RWPE2 (cell line): ENCODE measurements around the gene EEPD1.

Experiments
- ATAC-seq: fragments of 200-7000 bp; cut with Tn5 transposase; 3 replicates; pipeline ENCODE4 v1.9.1; 2021; ENCODE audit warnings: low read depth
- DNase-seq: peaks from one replicate; pipeline ENCODE4 v3.0.0-alpha.2; 2020; ENCODE audit warnings: low spot score
- H3K27ac ChIP-seq: fragments of 450-650 bp; 2 replicates; pipeline ENCODE4 v1.5.1; 2017; ENCODE audit warnings: mild to moderate bottlenecking; ENCODE audit not compliant: poor library complexity, severe bottlenecking
- H3K27me3 ChIP-seq: fragments of 250-450 bp; sonication (Bioruptor Pico); 2 replicates; pipeline ENCODE4 v1.5.1; 2021; ENCODE audit warnings: mild to moderate bottlenecking, moderate library complexity; ENCODE audit not compliant: insufficient read depth, poor library complexity, severe bottlenecking
- H3K36me3 ChIP-seq: fragments of 250-450 bp; sonication (Bioruptor Pico); 2 replicates; pipeline ENCODE4 v1.5.1; 2020; ENCODE audit warnings: low read depth, mild to moderate bottlenecking, moderate library complexity
- H3K4me1 ChIP-seq: fragments of 250-450 bp; sonication (Bioruptor Pico); 2 replicates; pipeline ENCODE4 v1.5.1; 2021; ENCODE audit warnings: mild to moderate bottlenecking, moderate library complexity; ENCODE audit not compliant: insufficient read depth, poor library complexity, severe bottlenecking
- H3K4me3 ChIP-seq: fragments of 250-450 bp; sonication (Bioruptor Pico); 2 replicates; pipeline ENCODE4 v1.5.1; 2021; ENCODE audit warnings: mild to moderate bottlenecking, moderate library complexity; ENCODE audit not compliant: severe bottlenecking
- H3K9me3 ChIP-seq: fragments of 250-450 bp; sonication (Bioruptor Pico); 2 replicates; pipeline ENCODE4 v1.5.1; 2021; ENCODE audit warnings: mild to moderate bottlenecking, moderate library complexity; ENCODE audit not compliant: severe bottlenecking
- CTCF ChIP-seq: fragments of 450-650 bp; IDR thresholded peaks from one replicate; pipeline ENCODE4 v1.5.1; 2017; ENCODE audit warnings: mild to moderate bottlenecking, moderate library complexity; ENCODE audit not compliant: poor library complexity, severe bottlenecking

The EEPD1 gene

GRCh38 chr7:36214608-36215456, 61.8 kb downstream of the EEPD1 start:
- Histone ChIP-seq H3K4me1 (no peaks in the 10 kb centered on the region), H3K27ac (no peak overlapping the region), H3K9me3 (no peaks in the 10 kb centered on the region), H3K36me3 (no peaks in the 10 kb centered on the region), H3K27me3 (no peaks in the 10 kb centered on the region), H3K4me3 (no peak overlapping the region)
- ATAC-seq (no peak), DNase-seq (no peak)
- TF ChIP-seq CTCF, result no peak

- ATAC-seq, result no peak
Measured at GRCh38 chr7:36215457-36215765, 62.4 kb downstream of the EEPD1 start.

GRCh38 chr7:36216063-36216684, 63.1 kb downstream of the EEPD1 start:
- H3K36me3 ChIP-seq, result no peaks in the 10 kb centered on the region
- H3K27ac ChIP-seq, result no peak overlapping the region
- no peak for TF ChIP-seq CTCF
- no peak overlapping the region for H3K4me3 ChIP-seq
- no peak for DNase-seq
- H3K4me1 ChIP-seq, result no peaks in the 10 kb centered on the region
- H3K9me3 ChIP-seq, result no peaks in the 10 kb centered on the region
- H3K27me3 ChIP-seq, result no peaks in the 10 kb centered on the region
- no peak for ATAC-seq

More at GRCh38 chr7:36215457-36215765, 62.4 kb downstream of the EEPD1 start:
- no peaks in the 10 kb centered on the region for H3K27me3 ChIP-seq
- no peak overlapping the region for H3K27ac ChIP-seq
- H3K4me3 ChIP-seq, result no peak overlapping the region
- H3K36me3 ChIP-seq, result no peaks in the 10 kb centered on the region
- no peak for DNase-seq
- no peaks in the 10 kb centered on the region for H3K9me3 ChIP-seq
- no peaks in the 10 kb centered on the region for H3K4me1 ChIP-seq
- no peak for TF ChIP-seq CTCF

GRCh38 chr7:36217211-36217960, 64.3 kb downstream of the EEPD1 start:
- H3K36me3 ChIP-seq, result no peaks in the 10 kb centered on the region
- DNase-seq, result no peak
- H3K4me1 ChIP-seq, result no peaks in the 10 kb centered on the region
- no peak overlapping the region for H3K4me3 ChIP-seq
- no peaks in the 10 kb centered on the region for H3K9me3 ChIP-seq
- ATAC-seq, result no peak
- H3K27ac ChIP-seq, result no peak overlapping the region
- no peaks in the 10 kb centered on the region for H3K27me3 ChIP-seq
- TF ChIP-seq CTCF, result no peak

- Histone ChIP-seq H3K27me3 (no peaks in the 10 kb centered on the region), H3K9me3 (no peaks in the 10 kb centered on the region), H3K27ac (no peak overlapping the region), H3K4me3 (no peak overlapping the region), H3K4me1 (no peaks in the 10 kb centered on the region), H3K36me3 (no peaks in the 10 kb centered on the region)
- TF ChIP-seq CTCF, result no peak
- ATAC-seq (no peak), DNase-seq (no peak)
Measured at GRCh38 chr7:36217961-36218284, 64.9 kb downstream of the EEPD1 start.
